HTERT RPE-1 (cell line): Measurements from ENCODE around the gene SERPINA3.
"Not testable (repeated sequence)": the region's sequence is repeated elsewhere in the genome, so short reads cannot be mapped to it uniquely, and the experiment has no call there.

ENCODE experiments used
- in situ Hi-C: fragments of 300-500 bp; cut with MboI; formaldehyde crosslinking; loops from 4 replicates; pipeline ENCODE4 v1.14.3; 2020; ENCODE audit warnings: low sequenced_read_pairs

Gene SERPINA3

GRCh38 chr14:94612174-94612573, at the start of gene SERPINA3:
Gene SERPINA3 (plus strand): TSS chr14:94612391. CDS start chr14:94614442, 2,051 bp downstream.
- in situ Hi-C loops: no loop called here

- in situ Hi-C loops: no loop called here
Measured at GRCh38 chr14:94562941-94563883, 49.0 kb upstream of the SERPINA3 start.

DNA sequence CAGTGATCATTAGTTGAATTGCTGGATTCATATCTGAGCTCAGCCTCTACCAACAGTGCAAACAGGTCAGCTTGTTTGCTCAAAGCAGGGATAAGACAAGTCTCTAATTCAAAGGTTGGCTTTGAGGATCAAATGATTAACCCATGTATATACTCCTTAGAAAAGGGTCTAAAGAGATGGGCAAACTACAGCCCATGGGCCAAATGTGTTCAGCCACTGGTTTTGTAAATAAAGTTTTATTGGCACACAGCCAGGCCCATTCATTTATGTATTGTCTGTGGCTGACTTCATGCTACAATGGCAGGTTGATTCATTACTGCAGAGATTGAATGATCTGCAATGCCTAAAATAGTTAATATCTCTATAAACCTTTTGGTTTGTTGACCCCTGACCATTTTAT, 47.8 kb upstream of the SERPINA3 start:
- in situ Hi-C loops: no loop called here

DNA sequence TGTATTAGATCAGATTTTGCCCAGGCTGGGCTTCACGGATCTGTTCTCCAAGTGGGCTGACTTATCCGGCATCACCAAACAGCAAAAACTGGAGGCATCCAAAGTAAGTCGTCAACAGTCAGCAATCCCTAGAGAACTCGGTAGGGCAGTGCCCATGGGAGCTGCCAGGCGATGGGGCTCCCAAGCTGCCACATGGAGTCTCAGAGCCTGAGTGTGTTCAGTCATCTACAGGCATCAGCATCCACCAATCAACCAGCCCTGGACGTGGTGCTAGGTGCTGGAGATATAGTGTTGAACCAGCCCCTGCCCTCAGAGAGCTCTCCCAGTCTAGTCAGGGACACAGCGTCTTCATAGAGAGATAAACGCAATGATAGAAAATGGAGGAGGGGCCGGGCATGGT, 44.0 kb upstream of the SERPINA3 start:
- in situ Hi-C loops: no loop called here

- in situ Hi-C loops: no loop called here
Measured at GRCh38 chr14:94569381-94570001, 42.7 kb upstream of the SERPINA3 start.

GRCh38 chr14:94570002-94570400, 42.2 kb upstream of the SERPINA3 start:
- in situ Hi-C loops: no loop called here

DNA sequence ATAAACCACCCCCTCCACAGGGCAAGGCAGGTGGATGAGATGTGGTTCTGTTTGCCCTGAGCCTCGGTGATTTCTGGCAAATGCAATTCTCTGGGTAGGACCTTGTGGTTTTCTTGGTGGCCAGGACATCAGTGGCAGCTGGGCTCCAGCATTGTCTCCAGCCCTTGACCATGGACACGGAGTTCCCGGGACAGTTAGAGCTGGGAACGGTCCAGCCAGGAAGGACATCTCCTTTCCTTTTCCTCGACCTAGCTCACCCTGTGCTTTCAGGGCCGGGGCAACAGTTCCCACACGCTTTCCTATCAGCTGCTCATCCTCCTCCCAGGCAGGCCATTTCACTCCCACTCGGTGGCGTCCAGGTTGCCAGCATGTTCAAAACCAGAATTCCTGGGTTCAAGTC, 41.8 kb upstream of the SERPINA3 start:
- in situ Hi-C loops: no loop called here

DNA sequence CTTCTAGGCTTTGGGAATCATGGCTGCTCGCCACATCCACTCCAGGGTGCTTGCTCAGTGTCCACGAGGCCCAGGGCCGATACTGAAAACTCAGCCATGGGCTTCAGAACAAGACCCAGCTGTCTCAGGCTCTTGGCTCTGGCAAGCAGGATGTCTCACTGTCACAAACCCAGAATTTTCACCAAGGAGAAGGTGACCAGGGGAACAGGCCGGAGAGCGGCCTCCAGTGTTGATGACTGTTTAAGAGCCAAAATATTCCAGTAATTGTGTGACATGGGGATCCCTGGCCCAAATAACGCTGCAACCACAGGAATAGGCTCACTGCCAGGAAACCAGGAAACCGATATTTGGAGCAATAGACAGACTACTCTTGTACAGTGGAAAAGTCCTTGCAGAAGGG, 40.8 kb upstream of the SERPINA3 start:
- in situ Hi-C loops: no loop called here

DNA sequence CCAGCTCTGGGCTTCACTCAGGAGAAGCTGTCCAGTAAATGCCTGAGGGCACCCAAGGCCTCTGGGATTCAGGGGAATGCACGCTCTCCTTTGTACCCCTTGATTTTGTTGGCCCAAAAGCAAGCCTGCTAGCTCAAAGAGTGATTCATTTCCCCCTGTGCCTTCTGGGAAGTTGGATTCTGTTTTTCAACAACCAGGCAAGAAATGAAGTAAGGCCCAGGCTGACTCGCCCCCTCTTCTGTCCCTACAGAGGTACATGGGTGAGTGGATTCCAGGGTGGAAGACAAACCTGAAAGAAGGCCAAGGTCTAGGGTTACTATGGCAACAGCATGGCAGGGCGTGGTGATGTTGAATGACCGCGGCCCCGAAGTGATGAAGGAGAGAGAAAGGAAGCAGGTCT, 40.2 kb upstream of the SERPINA3 start:
- in situ Hi-C loops: no loop called here

DNA sequence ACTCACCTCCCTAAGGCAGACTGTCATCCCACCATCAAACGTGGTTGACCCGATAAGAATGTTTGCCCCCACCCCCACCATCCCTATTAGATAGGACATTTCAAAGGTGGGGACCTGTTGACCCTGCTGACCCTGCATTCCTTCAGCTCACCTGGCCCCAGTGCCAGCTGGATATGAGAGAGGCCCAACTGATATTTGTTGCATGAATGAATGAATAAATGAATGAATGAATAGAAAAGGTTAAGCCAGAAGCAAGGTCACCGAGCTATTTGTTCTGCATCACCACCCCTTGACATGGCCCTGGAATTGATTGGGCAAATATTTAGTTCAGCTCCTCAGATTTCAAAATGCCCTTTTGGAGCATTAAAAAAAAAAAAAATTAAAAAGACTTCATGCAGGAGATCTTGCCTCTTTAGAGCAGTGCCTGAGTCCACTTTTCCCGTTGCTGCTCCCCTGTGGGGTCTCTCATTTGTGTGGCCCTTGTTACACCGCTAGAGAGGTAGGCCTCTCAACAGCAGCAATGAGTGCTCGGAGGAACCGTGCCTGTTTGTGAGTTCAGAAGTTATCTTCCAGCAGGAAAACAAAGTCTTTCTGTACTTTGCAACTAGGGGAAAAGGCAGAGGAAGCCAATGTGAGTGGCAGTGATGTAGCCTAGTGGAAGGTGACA, 39.4 kb upstream of the SERPINA3 start:
- in situ Hi-C loops: no loop called here

DNA sequence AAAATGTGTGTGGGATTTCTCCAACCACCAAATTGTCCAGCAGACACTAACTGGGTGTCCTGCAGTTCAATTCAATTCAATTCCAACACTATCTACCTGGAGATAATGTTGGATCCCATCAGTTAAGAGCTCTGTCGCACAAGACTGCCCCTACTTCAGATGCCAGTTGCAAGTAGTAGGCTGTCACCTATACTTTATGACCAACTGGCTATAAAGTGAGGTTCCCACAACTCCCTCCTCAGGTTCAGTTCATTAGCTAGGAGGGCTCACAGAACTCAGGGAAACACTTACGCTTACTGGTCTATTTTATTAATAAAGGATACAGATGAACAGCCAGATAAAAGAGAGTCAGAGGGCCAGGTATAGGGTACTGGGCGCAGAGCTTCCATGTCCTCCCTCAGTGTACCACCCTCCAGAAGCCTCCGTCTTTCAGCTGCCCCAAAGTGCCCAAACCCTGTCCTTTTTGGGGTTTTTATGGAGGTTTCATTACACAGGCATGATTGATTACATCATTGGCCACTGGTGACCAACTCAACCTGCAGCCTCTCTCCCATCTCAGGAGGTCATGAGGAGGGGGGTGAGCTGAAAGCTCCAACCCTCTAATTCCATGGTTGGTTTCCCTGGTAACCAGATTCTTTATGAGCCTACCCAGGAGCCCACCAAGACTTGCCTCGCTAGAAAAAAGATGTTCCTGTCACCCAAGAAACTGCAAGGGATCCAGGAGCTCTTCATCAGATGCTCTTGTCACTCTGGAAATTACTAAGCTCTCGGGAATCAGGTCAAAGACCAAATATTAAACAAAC, 38.5 kb upstream of the SERPINA3 start:
- in situ Hi-C loops: no loop called here

DNA sequence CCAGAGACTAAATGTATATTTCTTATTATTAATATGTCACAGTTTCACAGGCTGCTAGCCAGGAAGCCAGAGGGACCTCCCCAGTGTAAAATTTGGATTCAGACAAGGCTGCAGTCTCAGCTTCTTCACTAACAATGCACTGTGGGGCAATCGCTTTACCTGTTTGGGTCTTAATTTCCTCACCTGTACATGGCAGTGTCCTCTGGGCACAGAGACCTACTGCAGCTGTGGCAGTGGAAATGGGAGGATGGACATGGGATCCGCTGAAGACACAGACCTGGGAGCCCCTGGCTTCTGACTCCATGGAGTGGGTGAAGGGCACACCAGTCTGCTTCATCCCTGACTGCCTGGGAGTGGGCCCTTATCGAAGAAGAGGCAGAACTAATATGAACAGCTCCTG, 37.9 kb upstream of the SERPINA3 start:
- in situ Hi-C loops: no loop called here

DNA sequence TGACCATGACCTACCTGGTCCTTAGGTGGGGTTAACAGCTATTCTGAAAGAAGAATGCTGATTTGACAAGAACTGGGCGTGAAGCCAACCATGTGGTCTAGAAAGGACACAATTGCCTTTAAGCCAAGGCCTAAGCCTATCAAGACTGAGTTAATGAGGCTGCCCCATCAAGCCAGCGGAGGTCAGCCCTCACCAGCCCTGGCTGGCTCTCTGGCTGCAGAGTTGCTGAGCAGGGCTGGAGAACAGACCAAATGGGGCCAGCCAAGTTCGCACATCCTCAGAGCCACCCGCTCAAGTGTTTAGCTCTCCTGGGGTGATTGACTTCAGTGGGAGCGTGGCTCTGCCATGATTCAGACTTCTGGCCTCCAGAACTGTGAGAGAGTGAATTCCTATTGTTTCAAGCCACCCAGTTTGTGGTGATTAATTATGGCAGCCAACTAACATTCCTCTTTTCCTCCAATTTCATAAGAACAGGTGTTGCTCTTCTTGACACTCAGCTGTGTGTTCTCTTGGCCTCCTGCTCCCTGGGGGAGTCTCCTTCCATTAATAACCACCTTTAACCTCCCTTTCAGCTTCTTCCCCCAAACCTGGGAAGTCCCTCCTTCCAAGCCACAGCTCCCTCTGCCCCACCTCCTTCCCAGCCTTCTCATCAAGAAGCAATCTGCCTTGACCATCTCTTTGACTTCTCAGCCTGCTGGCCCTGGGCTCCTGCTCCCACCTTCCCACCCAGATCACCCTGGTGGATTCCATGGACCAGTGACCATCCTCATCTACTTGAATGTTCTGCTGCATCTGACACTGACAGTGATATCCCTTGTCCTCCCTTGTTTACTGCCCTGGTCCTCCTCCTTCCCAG, 36.2 kb upstream of the SERPINA3 start:
- in situ Hi-C loops: no loop called here

- in situ Hi-C loops: not testable (repeated sequence)
Measured at GRCh38 chr14:94577472-94577871, 34.7 kb upstream of the SERPINA3 start.

DNA sequence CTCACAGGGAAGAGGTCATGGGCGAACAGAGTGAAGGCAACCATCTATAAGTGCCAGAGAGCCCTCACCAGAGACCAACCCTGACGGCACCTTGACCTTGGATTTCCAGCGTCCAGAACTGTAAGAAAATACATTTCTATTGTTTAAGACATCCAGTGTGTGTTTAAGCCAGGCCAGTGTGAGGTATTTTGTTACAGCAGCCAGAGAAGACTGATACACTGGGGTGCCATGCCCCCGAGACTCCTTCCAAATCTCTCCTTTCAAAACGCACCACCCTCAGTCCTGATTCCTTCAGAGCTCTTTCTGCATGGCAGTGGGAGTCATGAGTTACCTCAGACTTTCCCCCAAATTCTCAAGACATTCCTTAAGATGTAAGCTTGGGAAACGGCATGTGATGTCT, 33.5 kb upstream of the SERPINA3 start:
- in situ Hi-C loops: no loop called here

GRCh38 chr14:94581127-94581999, 30.8 kb upstream of the SERPINA3 start, which contains the start of gene SERPINA5:
Gene SERPINA5 (plus strand): TSS chr14:94581426. CDS start chr14:94587363, 5,937 bp downstream.
- in situ Hi-C loops: no loop called here

- in situ Hi-C loops: no loop called here
Measured at GRCh38 chr14:94582199-94582750, 29.9 kb upstream of the SERPINA3 start.

DNA sequence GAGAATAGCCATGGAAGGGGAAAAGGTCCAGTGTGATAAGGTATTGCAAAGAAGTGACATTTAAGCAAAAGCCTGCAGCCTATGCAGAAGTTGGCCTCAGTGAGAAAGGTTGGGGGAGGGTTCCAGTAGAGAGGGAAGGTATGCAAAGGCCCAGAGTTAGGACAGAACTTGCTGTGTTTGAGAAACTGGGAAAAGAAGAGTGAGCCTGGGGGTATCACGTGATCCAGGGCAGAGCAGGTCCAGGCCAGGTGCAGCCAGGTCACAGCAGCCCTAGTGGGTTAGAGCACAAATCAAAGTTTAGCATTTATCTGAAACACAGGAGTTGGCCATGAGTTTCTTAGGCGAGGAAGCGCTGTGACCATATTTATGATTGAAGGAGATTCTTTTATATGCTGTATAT, 29.3 kb upstream of the SERPINA3 start:
- in situ Hi-C loops: no loop called here

- in situ Hi-C loops: no loop called here
Measured at GRCh38 chr14:94583557-94583956, 28.6 kb upstream of the SERPINA3 start.
